ENCODE measurements around the gene TTC33. TPM values are rescaled to one million over a fixed set of nuclear protein-coding genes. Genes with fewer than 3 reads are reported as not detected.

Gene TTC33
- total RNA-seq, 2 donors from 2014 or later: 10.6 to 19.8 TPM

DNA sequence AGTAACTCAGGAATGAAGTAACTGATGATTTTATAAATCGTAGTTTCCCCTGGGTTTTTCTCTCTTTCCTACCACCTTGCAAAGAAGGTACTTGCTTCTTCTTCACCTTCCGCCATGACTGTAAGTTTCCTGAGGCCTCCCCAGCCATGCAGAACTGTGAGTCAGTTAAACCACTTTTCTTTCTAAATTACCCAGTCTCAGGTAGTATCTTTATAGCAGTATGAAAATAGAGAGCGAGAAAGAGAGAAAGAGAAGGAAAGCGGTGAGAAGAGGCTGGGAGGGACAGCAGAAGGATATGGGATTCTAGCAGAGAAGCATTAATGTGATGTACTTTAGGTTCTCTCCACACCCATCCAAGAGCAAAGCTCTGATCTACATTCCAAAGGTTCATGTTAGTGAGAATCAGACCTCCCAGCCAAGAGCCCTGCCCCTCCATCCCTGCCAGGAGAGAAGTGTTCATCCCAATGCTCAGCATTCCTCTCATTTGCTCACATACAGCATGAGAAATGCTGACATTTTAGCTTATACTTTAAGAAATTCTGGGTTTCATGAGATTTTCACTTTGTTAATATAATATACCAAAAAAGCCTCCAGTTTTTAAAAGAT, 261.0 kb downstream of the TTC33 start:
- Histone ChIP-seq H3K4me3 (no peak overlapping the region), H3K4me1 (no peaks in the 10 kb centered on the region), H3K27me3 (no peaks in the 10 kb centered on the region), H3K9ac (ENCODE audit: low read depth in 2 of 2, low read length in 2 of 2) (no peak overlapping the region), H3K27ac (no peak overlapping the region), H3K9me3 (no peaks in the 10 kb centered on the region), H3K36me3 (no peaks in the 10 kb centered on the region)
- intact Hi-C loops (cut with DNase I): no loop called here
- TF ChIP-seq, protein P1, sequence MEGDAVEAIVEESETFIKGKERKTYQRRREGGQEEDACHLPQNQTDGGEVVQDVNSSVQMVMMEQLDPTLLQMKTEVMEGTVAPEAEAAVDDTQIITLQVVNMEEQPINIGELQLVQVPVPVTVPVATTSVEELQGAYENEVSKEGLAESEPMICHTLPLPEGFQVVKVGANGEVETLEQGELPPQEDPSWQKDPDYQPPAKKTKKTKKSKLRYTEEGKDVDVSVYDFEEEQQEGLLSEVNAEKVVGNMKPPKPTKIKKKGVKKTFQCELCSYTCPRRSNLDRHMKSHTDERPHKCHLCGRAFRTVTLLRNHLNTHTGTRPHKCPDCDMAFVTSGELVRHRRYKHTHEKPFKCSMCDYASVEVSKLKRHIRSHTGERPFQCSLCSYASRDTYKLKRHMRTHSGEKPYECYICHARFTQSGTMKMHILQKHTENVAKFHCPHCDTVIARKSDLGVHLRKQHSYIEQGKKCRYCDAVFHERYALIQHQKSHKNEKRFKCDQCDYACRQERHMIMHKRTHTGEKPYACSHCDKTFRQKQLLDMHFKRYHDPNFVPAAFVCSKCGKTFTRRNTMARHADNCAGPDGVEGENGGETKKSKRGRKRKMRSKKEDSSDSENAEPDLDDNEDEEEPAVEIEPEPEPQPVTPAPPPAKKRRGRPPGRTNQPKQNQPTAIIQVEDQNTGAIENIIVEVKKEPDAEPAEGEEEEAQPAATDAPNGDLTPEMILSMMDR (IDR thresholded peaks at IDR 0.05): no peak
- DNase-seq: no peak

DNA sequence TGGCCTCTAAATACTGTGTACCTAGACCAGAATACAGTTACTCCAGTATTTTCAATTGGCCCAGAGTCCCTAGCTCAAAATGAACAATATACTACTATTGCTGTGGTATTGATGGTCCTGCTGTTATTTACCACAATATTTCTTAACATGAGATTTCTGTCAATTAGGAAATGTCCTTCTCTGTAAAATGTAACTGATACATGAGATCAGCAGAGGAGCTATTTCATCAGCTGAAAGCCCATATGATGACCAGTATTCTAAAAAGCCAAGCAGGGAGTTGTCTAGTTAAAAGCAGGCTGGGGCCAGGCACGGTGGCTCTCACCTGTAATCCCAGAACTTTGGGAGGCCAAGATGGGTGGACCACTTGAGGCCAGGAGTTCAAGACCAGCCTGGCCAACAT, 263.7 kb downstream of the TTC33 start:
- no peak overlapping the region for H3K27ac ChIP-seq
- no peak overlapping the region for H3K9ac ChIP-seq (ENCODE audit: low read depth in 2 of 2, low read length in 2 of 2)
- H3K27me3 ChIP-seq: no peaks in the 10 kb centered on the region
- H3K9me3 ChIP-seq: no peaks in the 10 kb centered on the region
- DNase-seq: no peak
- no peaks in the 10 kb centered on the region for H3K36me3 ChIP-seq
- no peak overlapping the region for H3K4me3 ChIP-seq
- intact Hi-C loops (cut with DNase I): no loop called here
- TF ChIP-seq, protein P1 (IDR thresholded peaks at IDR 0.05): no peak
- no peaks in the 10 kb centered on the region for H3K4me1 ChIP-seq

DNA sequence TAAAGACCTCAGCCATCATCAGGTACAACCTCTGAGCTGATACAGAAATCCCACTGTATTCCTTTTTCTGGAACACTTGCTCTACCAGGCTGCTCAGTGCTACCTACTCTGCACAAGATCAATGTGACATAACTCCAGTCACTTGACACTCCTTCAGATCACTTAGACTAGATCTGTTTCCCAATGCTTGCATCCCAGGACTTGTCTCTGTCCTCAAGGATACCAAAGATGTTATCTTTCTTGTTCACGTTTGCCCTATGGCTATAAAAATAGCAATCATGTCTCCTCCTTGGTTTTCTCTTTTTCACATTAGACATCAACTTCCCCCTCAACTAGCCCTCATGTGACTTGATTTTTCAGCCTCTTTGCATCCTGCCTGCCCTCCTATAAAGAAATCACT, 264.1 kb downstream of the TTC33 start:
- Histone ChIP-seq H3K36me3 (no peaks in the 10 kb centered on the region), H3K4me1 (no peaks in the 10 kb centered on the region), H3K27me3 (no peaks in the 10 kb centered on the region), H3K9me3 (no peaks in the 10 kb centered on the region), H3K27ac (no peak overlapping the region), H3K4me3 (no peak overlapping the region), H3K9ac (ENCODE audit: low read depth in 2 of 2, low read length in 2 of 2) (no peak overlapping the region)
- TF ChIP-seq, protein P1 (IDR thresholded peaks at IDR 0.05): no peak
- no peak for DNase-seq
- intact Hi-C loops (cut with DNase I): no loop called here

DNA sequence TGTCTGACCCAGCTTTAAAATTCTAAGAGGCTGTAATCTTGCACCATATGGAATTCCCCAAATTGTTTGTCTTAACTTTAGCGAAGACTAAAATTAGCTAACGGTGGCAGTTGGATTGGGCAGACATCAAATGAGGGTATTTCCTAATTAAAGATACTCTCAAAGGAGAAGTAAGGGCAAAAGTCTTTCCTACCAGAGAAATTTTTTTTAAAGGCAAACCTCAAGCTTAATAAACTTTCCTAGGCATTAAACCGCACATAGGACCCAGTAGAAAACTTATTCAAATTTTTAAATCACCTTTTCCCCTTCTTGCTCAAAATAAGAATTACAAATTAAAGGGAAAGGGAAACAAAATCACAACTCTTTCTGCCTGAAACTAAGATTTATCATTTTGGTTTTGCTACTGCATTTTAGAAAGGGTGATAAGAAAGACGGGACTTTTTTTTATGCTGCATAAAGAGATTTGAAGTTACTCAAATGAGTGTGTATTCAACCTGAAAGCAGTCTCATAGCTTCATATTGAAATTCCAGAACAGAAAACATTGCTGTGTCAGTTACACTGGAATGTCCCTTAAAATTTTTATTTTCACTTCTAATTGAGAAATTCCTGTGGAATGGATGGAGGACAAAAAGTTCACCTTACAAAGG, 265.2 kb downstream of the TTC33 start:
- intact Hi-C loops (cut with DNase I): no loop called here
- Histone ChIP-seq H3K4me1 (no peaks in the 10 kb centered on the region), H3K9ac (ENCODE audit: low read depth in 2 of 2, low read length in 2 of 2) (no peak overlapping the region), H3K27ac (no peak overlapping the region), H3K9me3 (no peaks in the 10 kb centered on the region), H3K4me3 (no peak overlapping the region), H3K36me3 (no peaks in the 10 kb centered on the region), H3K27me3 (no peaks in the 10 kb centered on the region)
- TF ChIP-seq, protein P1 (IDR thresholded peaks at IDR 0.05): no peak
- no peak for DNase-seq

DNA sequence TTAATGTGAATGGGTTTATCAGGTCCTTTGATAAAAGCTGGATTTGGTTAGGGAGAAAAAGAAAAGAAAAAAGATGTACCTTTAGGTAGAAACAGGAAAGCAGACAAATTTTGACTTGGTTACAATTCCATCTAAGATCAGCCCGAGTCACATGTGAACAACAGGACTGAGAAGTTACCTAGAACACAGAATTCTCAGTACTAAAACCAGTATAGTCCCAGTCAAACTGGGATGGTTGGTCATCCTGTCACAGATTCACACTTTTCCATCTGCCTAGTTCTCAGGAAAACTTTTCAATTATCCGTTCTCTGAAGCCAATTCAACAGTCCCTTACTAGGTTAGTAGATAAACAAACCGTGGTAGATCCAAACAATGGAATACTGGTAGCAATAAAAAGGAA, 266.3 kb downstream of the TTC33 start:
- Histone ChIP-seq H3K36me3 (no peaks in the 10 kb centered on the region), H3K9me3 (no peaks in the 10 kb centered on the region), H3K27me3 (no peaks in the 10 kb centered on the region), H3K4me3 (no peak overlapping the region), H3K9ac (ENCODE audit: low read depth in 2 of 2, low read length in 2 of 2) (no peak overlapping the region), H3K27ac (no peak overlapping the region), H3K4me1 (no peaks in the 10 kb centered on the region)
- intact Hi-C loops (cut with DNase I): no loop called here
- TF ChIP-seq, protein P1 (IDR thresholded peaks at IDR 0.05): no peak
- no peak for DNase-seq

Measured in colonic mucosa (tissue), 4 donors.